Measurements from ENCODE around the gene TYW1B.
"Not testable (repeated sequence)": the region's sequence is repeated elsewhere in the genome, so short reads cannot be mapped to it uniquely, and the experiment has no call there.

Gene TYW1B

GRCh38 chr7:72621761-72622187, 206.2 kb downstream of the TYW1B start:
- not testable (repeated sequence) for DNase-seq (ENCODE audit: low read depth)

- DNase-seq (ENCODE audit: low read depth), result not testable (repeated sequence)
Observed at GRCh38 chr7:72620923-72621322, 207.1 kb downstream of the TYW1B start.

GRCh38 chr7:72618435-72619180, 209.4 kb downstream of the TYW1B start:
- not testable (repeated sequence) for DNase-seq (ENCODE audit: low read depth)

- DNase-seq (ENCODE audit: low read depth), result not testable (repeated sequence)
Observed at GRCh38 chr7:72609761-72610160, 218.2 kb downstream of the TYW1B start.

DNA sequence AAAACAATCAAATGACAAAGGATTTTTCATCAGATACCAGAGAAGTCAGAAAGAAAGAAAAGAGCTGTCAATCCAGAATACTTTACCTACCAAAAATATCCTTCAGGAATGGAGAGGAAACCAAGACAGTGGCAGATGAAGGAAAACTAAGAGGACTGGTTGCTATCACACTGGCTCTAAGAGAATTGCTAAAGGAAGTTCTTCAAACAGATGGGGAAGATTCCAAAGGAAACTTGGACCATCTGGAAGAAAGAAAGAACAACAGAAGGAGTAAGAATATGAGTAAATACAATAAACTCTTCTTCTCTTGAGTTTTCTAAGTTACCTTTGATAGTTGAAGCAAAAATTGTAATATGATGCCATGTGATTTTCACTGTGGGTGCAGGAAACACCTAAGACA, 220.0 kb downstream of the TYW1B start:
- DNase-seq (ENCODE audit: low read depth), result not testable (repeated sequence)

GRCh38 chr7:72605863-72606431, 222.1 kb downstream of the TYW1B start:
- DNase-seq (ENCODE audit: low read depth), result not testable (repeated sequence)

DNA sequence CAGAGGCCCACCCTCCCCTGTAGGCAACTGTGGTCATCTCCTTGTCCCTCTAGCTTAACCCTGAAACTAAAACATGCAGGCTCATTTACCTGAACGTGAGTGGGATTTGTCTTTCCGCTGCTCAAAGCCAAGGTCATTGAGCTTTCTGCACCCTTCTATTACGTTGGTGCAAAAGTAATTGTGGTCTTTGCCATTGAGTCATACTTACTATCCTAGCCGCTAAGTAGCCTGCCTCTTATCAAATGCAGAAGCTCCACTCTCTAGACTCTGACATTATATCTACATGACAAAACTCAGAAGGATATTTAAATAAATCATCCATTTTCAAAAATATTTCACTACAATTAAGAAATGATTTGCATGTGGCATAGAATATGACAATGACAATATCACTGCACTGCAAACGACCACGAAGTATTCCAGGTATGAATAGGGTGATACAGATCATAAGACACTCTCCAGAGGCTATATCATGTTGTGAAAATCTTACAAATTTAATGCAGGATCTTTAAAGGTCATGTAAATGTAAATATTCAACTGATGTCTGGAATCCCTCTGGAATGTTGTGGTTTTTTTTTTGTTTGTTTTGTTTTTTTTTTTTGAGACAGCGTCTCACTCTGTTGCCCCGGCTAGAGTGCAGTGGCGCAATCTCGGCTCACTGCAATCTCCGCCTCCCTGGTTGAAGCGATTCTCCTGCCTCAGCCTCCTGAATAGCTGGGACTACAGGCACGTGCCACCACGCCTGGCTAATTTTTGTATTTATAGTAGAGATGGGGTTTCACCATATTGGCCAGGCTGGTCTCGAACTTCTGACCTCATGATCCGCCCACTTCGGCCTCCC, 223.0 kb downstream of the TYW1B start:
- DNase-seq (ENCODE audit: low read depth), result not testable (repeated sequence)

DNA sequence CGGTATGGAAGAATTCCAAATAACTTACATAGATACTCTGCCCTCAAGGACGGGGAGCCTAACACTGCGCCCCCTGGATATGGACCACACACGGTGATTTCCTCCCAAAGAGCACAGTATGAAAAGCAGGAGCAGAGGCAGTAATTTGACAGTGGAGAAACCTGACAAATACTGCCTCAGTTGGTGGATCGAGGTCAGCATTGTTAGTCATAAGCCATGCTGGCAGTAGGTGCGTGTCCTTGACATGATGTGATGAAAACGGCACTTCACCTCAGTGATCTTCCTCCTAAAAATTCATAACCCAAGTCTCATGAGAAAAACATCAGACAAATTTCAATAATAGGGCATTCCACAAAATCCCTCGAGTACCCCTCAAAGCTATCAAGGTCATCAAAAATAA, 224.5 kb downstream of the TYW1B start:
- not testable (repeated sequence) for DNase-seq (ENCODE audit: low read depth)

DNA sequence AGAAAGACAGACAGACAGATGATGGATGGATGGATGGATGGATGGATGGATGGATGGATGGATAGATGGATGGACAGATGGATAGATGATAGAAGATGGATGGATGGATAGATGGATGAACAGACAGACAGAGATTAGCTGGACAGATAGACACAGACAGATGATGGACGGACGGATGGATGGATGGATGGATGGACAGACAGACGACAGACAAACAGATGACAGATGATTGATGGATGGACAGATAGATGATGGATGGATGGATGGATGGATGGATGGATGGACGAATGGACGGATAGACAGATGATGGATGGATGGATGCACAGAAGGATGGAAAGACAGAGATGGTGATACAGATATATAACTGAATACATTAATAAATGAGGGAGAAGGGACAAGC, 224.9 kb downstream of the TYW1B start:
- DNase-seq (ENCODE audit: low read depth), result no peak

GRCh38 chr7:72601683-72602082, 226.3 kb downstream of the TYW1B start:
- DNase-seq (ENCODE audit: low read depth), result not testable (repeated sequence)

GRCh38 chr7:72590023-72590422, 238.0 kb downstream of the TYW1B start:
- not testable (repeated sequence) for DNase-seq (ENCODE audit: low read depth)

- not testable (repeated sequence) for DNase-seq (ENCODE audit: low read depth)
Observed at GRCh38 chr7:72587267-72587666, 240.7 kb downstream of the TYW1B start.

GRCh38 chr7:72584576-72584975, 243.4 kb downstream of the TYW1B start:
- not testable (repeated sequence) for DNase-seq (ENCODE audit: low read depth)

DNA sequence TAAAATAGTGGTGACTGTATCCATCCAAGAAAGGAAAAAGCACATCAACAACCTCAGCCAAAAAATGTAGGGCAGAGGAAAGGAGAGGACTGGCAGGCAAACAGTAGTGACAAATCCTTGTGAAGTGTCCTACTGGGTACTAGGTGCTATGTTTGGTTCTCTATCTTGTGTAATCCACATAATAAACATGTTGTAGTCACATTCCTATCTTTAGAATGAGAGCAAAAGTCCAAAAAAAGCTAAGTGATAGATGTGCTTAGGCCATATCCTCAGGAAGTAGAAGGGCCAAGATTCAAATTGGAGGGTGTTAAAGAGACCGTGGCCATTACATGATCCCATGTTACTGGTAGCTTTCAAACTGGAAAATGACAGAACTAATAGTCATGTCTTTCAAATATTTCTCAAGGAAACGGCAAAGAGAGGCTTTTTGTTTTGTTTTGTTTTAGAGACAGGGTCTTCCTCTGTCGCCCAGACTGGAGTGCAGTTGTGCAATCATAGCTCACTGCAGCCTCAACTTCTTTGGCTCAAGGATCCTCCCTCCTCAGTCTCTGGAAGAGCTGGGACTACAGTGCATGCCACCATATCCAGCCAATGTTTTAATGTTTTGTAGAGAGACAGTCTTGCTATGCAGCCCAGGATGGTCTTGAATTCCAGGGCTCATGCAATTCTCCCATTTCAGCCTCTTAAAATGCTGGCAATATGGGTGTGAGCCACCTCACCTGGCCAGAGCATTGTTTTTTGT, 244.2 kb downstream of the TYW1B start:
- not testable (repeated sequence) for DNase-seq (ENCODE audit: low read depth)

- not testable (repeated sequence) for DNase-seq (ENCODE audit: low read depth)
Observed at GRCh38 chr7:72580142-72580770, 247.7 kb downstream of the TYW1B start.

- DNase-seq (ENCODE audit: low read depth), result no peak
Observed at GRCh38 chr7:72577107-72577506, 250.9 kb downstream of the TYW1B start.

- DNase-seq (ENCODE audit: low read depth), result not testable (repeated sequence)
Observed at GRCh38 chr7:72561988-72562387, 266.0 kb downstream of the TYW1B start.

GRCh38 chr7:72559546-72559945, 268.5 kb downstream of the TYW1B start:
- not testable (repeated sequence) for DNase-seq (ENCODE audit: low read depth)

- not testable (repeated sequence) for DNase-seq (ENCODE audit: low read depth)
Observed at GRCh38 chr7:72556733-72557132, 271.3 kb downstream of the TYW1B start.

- DNase-seq (ENCODE audit: low read depth), result not testable (repeated sequence)
Observed at GRCh38 chr7:72555238-72555637, 272.8 kb downstream of the TYW1B start.

- DNase-seq (ENCODE audit: low read depth), result not testable (repeated sequence)
Observed at GRCh38 chr7:72554401-72554800, 273.6 kb downstream of the TYW1B start.

Measured in activated T-cell treated with anti-CD3 and anti-CD28 coated beads for 48 hours (primary cell).